Inferior parietal cortex (tissue), 1 donor: ENCODE results near the gene HCFC1.
"Not testable (repeated sequence)": the region's sequence is repeated elsewhere in the genome, so short reads cannot be mapped to it uniquely, and the experiment has no call there.

Experiments
- DNase-seq: peaks from one replicate; pipeline ENCODE4 v3.0.0-alpha.2; 2016; ENCODE audit errors: extremely low spot score

Gene HCFC1

DNA sequence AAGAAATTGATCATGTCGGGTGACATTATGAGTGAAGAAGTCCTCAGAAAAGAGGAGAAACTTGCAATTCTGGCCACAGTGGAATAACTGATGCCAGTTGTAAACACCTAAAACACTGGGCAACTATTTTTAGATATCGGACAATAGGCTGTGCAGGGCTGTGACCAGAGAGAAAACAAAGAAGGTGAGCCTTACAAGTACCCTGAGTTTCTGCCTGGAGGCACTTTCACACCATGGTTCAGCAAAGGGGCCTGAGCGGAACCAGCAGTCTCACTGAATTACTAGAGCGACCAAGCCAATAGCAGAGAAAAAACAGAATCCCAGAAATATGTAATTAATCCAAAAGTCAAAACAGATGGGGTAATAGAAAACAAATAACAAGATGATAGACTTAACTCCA lies 36.9 kb upstream of the HCFC1 start:
- DNase-seq: no peak

DNA sequence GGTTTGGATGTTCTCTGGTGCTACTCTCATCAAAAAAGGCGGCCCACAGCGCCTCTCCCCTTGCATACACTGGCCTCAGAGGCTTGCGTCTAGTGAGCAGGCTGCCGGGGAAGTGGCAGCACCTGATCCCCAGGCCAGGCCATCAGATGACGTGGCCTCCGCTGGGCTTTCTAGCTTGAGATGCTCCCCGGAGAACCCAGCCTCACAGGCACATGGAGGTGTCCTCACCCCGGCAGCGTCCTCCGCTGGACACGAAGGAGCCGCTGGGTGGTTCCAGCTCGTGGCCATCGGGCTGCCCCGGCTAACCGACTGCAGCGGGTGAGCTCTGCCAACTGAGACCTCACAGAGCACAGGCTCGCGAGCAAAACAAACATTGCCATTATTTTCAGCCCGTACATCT lies 35.3 kb upstream of the HCFC1 start:
- no peak for DNase-seq

DNA sequence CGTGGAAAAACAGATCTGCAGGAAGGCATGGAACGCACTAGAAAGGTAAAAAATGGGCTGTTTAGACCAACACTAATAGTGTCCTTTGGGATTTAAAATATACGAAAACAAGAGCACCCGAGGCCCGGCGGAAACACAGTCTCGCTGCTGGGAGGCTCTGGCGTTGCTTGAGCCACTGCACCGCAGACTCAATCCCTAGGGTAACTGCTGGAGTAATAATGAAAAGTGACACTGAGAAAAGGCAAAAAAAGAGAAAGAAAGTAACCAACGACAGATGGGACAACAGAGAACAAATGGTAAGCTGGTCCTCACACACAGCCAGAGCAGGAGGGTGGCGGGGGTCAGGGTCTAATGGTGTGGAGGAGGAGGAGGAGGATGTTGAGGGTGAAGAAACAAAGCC lies 32.7 kb upstream of the HCFC1 start:
- no peak for DNase-seq

DNA sequence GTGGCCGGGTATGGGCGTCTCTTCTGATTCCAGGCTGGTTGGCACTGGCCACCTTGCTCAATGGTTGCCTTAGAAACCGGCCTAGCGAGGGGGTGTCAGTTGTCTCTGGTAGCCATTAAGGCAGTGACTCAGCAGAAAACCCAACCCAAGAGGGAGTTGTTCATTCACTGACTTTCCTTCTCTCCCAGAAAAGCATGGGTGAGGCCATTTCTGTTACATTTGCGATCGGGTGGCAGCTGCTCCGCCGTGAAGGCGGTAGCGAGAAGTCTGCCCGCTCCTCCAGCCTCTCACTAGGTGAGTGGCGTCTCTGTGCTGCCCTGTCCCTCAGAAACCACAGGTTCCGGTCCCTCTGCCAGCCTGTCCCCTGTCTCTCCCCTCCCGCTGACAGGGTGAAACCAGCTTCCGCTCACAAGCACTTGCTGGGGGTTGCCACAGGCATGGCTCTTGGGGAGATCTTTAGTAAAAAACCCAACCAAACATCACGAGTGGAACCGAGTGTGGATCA lies 30.6 kb upstream of the HCFC1 start:
- peak; percentile 58 for DNase-seq

DNA sequence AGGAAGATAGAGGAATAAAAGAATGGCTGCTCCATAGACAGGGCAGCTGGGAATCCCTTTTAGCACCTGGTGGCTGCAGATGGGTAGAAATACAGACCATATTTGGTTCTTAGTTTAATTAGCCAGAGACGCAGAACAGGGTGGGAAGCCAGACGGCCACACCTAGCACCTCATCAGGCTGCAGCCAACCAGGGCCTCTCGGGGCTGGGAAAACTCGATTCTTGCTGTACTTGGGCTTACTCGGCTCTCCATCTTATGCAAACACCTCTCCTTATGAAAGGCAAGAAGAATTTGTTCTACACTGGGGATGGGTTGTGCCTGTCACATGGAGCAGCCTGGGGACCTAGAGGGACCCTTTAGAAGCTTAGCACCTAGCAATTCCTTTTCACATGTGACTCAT lies 28.4 kb upstream of the HCFC1 start:
- no peak for DNase-seq

DNA sequence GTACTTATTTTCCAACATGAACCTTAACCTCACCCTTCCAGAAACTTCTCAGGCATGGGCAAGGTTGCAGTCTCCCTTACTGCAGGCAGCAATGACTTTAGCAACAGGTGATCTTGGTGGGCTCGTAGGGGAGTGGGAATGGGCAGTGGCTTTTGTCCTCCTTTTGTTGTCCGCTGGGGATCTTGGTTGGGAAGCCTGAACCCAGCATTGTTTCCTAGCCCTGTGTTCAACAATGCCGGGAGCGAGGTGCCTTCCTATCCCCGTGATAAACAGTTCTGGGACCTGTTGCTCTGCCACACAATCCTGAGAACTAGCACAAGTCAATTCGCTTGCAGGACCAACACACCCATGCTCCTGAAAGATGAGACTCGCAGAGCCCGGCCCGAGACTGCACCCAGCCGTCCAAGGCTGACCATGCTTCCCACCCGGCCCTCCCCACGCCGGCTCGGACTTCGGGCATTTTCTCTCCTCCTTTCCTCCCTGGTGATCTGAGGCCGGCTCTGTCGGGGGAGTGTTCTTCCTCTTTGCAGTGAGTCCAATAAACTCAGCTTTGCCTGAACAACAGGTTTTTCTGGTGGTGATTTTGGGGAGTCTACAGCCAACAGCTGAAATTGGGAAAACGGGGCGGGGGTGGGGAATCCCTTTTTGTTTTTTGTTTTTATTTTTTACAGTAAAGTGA lies 27.9 kb upstream of the HCFC1 start:
- DNase-seq: no peak

DNA sequence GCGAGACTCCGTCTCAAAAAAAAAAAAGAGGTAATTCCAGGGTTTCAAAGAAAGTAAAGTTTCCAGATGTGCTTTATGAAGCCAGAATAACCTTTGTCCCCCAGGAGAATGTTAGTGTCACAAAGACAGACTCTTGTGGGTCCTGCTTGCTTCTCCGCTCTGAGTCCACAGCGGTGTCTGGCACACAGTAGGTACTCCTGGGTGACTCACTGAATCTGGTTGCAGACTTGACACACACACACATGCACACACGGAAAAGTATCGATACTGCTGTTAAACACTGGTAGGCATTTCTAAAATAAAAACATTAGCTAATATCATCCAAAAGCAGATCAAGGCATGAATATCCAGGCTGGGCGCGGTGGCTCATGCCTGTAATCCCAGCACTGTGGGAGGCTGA lies 23.9 kb upstream of the HCFC1 start:
- DNase-seq: no peak

DNA sequence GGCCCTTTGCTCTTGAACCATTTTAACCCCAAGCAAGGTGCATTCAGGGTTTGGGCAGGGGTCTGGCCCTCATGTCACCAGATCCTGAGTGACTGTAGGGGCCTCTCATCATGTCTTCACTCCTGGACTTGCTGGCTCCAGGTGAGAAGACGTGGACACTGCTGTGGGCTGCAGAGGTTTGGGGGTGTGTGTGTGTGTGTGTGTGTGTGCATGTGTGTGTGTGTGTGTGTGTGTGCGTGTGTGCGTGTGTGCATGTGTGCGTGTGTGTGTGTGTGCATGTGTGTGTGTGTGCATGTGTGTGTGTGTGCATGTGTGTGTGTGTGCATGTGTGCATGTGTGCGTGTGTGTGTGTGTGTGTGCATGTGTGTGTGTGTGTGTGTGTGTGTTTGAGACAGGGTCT lies 22.8 kb upstream of the HCFC1 start:
- DNase-seq: not testable (repeated sequence)

DNA sequence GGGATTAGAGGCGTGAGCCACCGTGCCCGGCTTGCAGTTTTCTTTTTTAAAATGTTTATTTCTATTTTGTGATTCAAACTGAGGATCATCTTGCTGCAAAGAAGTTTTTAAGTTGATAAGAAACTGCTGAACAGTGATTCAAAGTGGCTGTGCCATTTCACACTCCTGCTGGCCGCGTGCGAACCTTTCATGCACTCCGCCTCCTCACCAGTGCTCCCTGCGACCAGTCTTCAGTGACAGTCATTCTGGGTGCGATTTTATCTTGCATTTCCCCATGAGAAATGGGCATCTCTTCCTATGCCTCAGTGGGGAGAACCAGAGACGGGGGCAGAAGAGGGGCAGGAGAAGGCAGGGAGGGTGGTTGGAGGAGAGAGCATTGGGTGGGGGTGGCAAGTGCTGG lies 22.4 kb upstream of the HCFC1 start:
- DNase-seq: no peak

DNA sequence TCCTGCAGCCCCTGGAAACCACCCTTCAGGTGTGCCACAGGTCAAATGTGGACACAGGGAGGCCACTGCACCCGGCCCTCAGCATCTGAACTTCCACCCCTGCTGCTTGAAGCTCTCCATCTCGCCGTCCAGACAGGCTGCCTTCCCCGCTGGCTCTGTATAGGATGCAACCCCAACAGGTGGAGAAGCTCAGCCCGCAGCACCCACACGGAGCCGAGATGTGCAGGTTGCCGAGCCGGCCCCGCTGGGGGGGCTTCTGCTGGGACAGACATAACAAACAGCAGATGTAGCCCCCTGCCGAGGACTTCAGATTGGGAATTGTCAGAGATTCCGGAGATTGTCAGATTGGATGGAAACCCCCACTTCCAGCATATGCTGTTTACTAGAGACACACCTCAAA lies 21.5 kb upstream of the HCFC1 start:
- DNase-seq: no peak

DNA sequence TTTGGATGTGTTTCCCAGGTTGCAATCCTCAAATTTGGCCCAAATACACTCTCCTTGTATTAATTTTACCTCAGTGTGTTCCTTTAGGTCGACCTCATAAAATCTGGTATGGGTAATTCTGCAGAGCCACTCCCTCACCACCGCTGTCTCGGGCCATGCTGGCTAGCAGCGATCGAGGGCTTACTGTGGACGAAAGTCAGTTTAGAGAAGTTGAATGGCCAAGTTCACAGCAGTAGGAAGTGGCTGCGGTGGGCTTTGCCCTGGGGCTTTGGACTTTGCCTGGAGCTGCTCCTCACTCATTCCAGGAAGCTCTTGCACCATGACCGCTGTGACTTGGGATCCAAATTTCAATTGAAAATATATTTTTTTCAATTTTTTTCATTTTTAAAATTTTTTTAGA lies 20.6 kb upstream of the HCFC1 start:
- no peak for DNase-seq

DNA sequence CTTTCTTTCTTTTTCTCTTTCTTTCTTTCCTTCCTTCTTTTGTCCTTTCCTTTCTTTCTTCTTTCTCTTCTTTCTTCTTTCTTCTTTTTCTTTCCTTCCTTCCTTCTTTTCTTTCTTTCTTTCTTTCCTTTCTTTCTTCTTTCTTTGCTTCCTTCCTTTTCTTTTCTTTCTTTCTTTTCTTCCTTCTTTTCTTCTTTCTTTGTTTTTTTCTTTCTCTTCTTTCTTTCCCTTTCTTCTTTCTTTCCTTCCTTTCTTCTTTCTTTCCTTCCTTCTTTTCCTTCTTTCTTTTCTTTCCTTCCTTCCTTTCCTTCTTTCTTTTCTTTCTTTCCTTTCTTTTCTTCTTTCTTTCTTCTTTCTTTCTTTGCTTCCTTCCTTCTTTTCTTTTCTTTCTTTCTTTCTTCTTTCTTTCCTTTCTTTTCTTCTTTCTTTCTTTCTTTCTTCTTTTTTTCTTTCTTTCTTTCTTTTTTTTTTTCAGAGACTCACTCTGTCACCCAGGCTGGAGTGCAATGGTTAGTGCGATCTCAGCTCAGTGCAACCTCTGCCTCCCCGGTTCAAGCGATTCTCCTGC lies 19.5 kb upstream of the HCFC1 start:
- DNase-seq: no peak

DNA sequence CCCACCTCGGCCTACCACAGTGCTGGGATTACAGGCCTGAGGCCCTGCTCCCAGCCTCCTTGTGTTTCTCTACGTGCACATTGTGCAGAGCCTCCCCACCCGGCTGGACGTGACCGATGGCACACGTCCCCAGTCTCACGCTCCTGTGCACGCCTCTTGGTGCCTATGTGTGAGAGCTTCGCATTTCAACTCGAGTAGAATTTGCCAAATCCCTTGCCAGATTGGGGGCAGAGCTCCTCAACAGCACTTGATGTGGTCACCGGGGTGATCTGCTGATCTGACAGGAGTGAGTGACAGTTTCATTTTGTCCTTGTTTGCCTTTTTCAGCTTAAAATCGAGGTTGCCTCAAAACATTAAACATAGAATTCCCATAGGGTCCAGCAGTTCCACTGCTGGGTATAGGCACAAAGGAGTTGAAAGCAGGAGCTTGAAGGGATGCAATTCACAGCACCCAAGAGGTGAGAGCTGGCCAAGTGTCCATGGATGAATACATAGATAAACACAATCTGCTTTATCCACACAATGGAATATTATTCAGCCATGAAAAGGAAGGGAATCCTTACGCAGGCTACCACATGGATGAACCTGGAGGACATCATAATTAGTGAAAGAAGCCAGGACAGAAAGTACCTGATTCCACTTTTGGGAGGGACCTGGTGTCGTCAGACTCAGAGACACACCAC lies 18.5 kb upstream of the HCFC1 start:
- no peak for DNase-seq

DNA sequence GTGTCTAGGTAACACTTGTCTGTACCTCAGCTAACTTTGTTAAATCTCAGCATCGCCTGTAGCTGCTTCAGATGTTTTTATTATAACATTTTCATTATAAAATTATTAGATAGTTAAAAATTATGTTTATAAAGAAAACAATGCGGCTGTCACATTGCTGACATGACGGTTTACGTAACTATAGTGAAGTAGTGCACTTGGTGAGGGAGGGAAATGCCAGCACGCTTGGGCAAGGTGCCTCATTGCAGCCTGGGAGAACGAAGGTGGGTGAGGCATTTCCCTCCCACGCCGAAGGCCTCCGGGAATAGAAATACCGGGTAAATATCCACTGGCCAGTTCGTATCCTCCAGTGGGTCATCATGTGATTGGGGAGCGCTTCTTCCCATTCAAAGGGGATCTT lies 16.9 kb upstream of the HCFC1 start:
- no peak for DNase-seq

DNA sequence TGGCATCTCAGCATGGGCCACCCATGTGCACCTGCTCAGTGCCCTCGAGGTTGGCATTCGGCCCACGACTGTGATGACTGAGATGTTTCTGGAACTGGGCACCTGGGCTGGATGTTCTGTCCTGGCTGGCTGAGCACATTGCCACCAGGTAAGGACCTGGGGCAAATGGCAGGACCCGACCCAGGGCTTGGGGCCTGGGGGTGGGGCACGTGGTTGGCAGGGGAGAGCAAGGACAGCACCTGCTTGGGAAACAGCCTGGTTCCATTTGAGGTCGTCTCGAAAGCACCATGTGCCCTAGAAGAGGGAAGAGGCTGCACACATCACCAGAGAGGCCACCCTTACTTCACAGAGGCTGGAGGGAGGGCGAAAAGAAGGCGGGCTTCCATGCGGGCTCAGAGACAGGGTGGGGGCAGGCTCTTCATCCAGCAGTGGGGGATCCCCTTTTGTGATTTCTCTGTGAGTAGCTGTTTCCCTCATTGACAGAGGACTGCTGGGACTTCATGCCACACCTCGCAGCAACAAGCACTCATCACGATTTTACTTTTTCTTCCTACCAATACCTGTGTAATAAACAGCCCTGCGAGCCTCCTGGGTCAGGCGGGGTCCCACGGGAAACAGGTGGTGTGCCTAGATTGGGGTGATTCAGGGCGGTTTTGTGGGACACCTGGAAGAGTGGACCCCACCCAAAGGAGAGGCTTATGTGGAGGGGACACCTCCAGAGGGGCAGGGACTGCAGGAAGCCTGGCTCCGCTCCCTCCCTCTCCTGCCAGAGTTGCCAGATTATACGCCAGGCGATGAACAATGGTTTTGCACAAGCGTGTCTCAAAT lies 12.9 kb upstream of the HCFC1 start:
- DNase-seq: no peak

DNA sequence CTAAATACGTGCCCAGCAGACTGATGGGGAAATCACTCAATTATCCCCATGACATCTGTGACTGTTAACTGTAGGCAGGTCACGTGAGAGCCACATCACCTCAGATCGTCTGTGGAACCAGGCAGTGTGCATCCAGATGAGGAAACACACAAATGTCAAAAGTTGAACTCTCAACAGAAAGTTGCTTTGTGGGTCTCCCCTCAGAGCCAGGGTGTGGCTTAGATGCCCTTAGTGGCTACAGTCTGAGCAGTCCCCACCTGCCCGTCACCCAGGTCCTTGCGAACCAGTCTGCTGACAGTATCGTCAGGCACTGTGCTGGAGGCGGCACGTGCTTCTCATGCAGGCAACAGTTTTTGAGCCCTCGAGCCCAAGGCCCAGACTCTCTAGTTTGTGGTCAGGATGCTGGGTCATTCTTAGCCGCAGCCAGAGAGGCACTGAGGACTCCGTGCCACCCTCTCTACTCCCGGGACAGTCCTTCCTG lies 11.7 kb upstream of the HCFC1 start:
- no peak for DNase-seq

DNA sequence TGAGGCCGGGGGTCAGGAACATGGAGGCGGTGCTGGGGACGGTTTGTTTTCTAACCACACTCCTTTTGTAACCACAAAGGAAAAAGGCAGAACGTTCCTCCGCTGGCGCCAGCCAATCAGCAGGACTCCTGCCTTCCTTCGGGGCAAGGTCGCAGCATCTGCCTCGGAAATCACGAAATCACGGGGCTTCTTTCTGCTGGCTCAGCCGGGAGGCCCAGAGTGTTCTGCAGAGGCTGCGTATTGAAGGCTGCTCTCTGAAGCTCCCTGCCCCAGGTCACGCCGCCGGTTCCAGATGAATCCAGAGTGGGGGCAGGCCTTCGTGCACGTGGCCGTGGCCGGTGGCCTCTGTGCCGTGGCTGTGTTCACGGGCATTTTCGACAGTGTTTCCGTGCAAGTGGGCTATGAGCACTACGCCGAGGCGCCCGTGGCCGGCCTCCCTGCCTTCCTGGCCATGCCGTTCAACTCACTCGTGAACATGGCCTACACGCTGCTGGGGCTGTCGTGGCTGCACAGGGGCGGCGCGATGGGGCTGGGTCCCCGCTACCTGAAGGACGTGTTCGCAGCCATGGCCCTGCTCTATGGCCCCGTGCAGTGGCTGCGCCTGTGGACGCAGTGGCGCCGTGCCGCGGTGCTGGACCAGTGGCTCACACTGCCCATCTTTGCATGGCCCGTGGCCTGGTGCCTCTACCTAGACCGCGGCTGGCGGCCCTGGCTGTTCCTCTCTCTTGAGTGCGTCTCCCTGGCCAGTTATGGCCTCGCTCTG lies 10.3 kb upstream of the HCFC1 start:
- DNase-seq: no peak

DNA sequence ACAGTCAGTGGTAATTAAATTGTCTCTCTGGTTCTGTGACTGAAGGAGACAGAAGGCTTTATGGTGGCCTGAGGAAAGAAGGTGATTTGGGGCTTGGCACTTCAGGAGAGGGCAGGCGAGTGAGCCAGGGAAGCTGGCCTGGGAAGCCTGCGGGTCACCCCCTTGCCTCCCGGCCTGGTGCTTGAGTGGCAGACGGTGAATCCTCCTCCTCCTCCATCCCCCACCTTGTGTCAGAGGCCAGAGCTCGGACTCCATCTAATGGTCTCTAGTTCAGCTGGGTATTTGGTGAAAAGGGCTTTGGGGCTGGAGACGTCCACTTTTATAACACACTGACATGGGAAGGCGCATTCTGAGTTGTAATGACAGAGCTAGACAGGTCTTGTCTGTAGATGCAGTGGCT lies 9.6 kb upstream of the HCFC1 start:
- no peak for DNase-seq

DNA sequence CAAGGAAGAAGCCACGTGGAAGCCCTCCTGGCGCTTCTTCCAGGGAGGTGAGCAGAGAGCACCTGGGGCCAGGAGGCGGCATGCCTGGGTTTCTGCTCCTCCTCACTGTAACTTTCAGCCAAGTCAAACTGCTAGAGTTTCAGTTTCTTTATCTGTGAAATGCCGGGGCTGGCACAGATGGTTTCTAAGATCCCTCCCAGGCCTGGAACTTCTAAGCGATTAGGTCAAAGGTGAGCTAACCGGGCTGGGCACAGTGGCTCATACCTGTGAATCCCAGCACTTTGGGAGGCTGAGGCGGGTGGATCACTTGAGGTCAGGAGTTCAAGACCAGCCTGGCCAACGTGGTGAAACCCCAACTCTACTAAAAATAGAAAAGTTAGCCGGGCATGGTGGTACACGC lies 8.8 kb upstream of the HCFC1 start:
- not testable (repeated sequence) for DNase-seq

DNA sequence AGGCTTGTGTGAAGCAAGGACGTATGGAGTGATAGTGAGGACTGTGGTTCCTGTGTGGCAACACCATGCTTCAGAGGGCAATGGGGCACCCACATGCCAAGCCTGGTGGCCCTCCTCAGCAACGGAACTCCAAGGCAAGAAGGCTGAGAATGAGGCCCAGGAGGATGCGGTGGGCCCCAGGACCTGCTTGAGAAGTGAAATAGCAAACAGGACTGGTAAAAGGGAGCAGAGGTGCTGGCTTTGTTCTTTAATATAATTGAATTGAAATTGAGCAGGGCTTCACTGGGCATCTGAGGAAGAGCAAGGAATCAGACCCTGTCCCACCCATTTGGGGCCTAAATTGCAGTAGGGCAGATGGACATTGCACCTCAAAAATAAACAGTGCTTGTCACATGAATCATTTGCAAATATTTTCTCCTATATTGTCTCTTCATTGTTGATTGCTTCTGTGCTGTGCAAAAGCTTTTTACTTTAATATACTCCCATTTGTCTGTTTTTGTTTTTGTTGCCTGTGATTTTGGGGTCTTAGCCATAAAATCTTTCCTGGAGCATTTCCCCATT lies 3.2 kb upstream of the HCFC1 start:
- DNase-seq: no peak
